A673 (cell line): ENCODE results near the gene TPM1. TPM values are rescaled to one million over a fixed set of nuclear protein-coding genes. Genes with fewer than 3 reads are reported as not detected.

Experiments used
- BruUV-seq: library from RNA; stranded (reverse); fragments of 400-500 nt; replicated peaks from 2 replicates; lab custom pipeline; 2021; lab: Mats Ljungman, UMichigan
- CTCF ChIA-PET: fragments of 300-600 bp; sonication (Branson Sonifier 250); formaldehyde crosslinking; loops from one replicate; lab custom pipeline; 2022; ENCODE audit warnings: antibody characterized with exemption; lab: Charles Lee
- POLR2A ChIA-PET: fragments of 300-600 bp; sonication (Branson Sonifier 250); formaldehyde crosslinking; loops from one replicate; lab custom pipeline; 2022; ENCODE audit warnings: antibody characterized with exemption; ENCODE audit not compliant: low non-redundant PET; lab: Charles Lee
- DNase-seq: peaks from one replicate; pipeline ENCODE4 v3.0.0-alpha.2; 2015; ENCODE audit warnings: low spot score
- H3K27ac ChIP-seq: fragments of 200-600 bp; sonication (generic); 2 replicates; pipeline ENCODE4 v1.5.1; 2016; ENCODE audit warnings: mixed run types, low read depth, mild to moderate bottlenecking, mixed read lengths, antibody characterized with exemption, low read length; ENCODE audit not compliant: poor library complexity, severe bottlenecking
- H3K27me3 ChIP-seq: fragments of 200-600 bp; sonication (generic); replicated peaks from 2 replicates; pipeline ENCODE4 v1.6.1; 2017; ENCODE audit warnings: mixed run types, low read depth, mild to moderate bottlenecking, mixed read lengths, antibody characterized with exemption, low read length; ENCODE audit not compliant: insufficient read depth, poor library complexity
- H3K36me3 ChIP-seq: fragments of 200-600 bp; sonication (generic); 2 replicates; pipeline ENCODE4 v1.6.1; 2016; ENCODE audit warnings: mixed run types, mild to moderate bottlenecking, mixed read lengths, antibody characterized with exemption, low read length; ENCODE audit not compliant: insufficient read depth, poor library complexity, severe bottlenecking
- H3K4me1 ChIP-seq: fragments of 200-600 bp; sonication (generic); 2 replicates; pipeline ENCODE4 v1.6.1; 2017; ENCODE audit warnings: mixed run types, mild to moderate bottlenecking, mixed read lengths, antibody characterized with exemption, low read length; ENCODE audit not compliant: insufficient read depth, poor library complexity, severe bottlenecking
- H3K4me3 ChIP-seq: fragments of 200-600 bp; sonication (generic); 2 replicates; pipeline ENCODE4 v1.5.1; 2016; ENCODE audit warnings: low read depth, mixed run types, mild to moderate bottlenecking, mixed read lengths, low read length; ENCODE audit not compliant: poor library complexity, severe bottlenecking
- H3K9me3 ChIP-seq: fragments of 200-600 bp; sonication (generic); 2 replicates; pipeline ENCODE4 v1.6.1; 2016; ENCODE audit warnings: mixed run types, low read depth, mild to moderate bottlenecking, mixed read lengths, antibody characterized with exemption, low read length; ENCODE audit not compliant: poor library complexity, severe bottlenecking
- CTCF ChIP-seq: fragments of 300-800, 200-600 bp; sonication (generic); conservative IDR thresholded peaks from 2 replicates; pipeline ENCODE4 v1.5.1; 2017; ENCODE audit warnings: low read depth, mild to moderate bottlenecking, antibody characterized with exemption, low read length, moderate library complexity, mixed read lengths
- EZH2 ChIP-seq: fragments of 200-600 bp; sonication (generic); IDR thresholded peaks from 2 replicates; pipeline ENCODE4 v1.6.1; 2017; ENCODE audit warnings: borderline replicate concordance, low read depth, mild to moderate bottlenecking, mixed read lengths, antibody characterized with exemption, low read length; ENCODE audit not compliant: poor library complexity, severe bottlenecking
- intact Hi-C: fragments of 100-400 bp; cut with micrococcal nuclease; formaldehyde crosslinking; loops from one replicate; pipeline ENCODE4 v1.10.0; 2022; ENCODE audit not compliant: unreplicated experiment
- total RNA-seq: library from RNA; stranded (reverse); gene quantifications from 2 replicates; pipeline ENCODE4 v1.2.3, GENCODE V29; 2021

Gene TPM1
- total RNA-seq, 1 experiment from 2014 or later = 31.2 TPM

DNA sequence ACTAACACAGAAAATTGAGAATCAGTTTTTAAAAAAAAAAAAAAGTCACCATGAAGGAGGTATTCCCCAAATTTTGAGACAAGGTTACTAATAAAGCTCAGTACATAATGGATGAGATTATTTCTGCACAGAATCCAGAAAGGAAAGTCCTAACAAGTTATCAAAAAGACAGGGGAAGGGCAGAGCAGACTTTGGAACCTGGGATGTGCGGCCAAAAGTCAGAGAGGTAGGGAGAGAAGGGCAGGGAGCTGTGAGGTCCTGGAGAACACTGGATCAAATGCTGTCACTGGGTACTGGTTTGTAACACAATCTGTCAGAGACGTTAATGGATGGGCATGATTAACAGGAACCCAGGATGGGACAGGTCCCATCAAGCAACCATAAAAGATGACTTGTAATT is 67.0 kb downstream of the TPM1 start:
- DNase-seq = no peak
- no peak overlapping the region for H3K27ac ChIP-seq
- TF ChIP-seq CTCF (no peak), EZH2 (no peak)
- no peaks in the 10 kb centered on the region for H3K9me3 ChIP-seq
- intact Hi-C loops = no loop called here
- no TSS peak for BruUV-seq
- ChIA-PET CTCF (no interaction called here), POLR2A (no interaction called here)
- no peaks in the 10 kb centered on the region for H3K36me3 ChIP-seq
- no peaks in the 10 kb centered on the region for H3K27me3 ChIP-seq
- no peak overlapping the region for H3K4me3 ChIP-seq
- H3K4me1 ChIP-seq = no peaks in the 10 kb centered on the region

DNA sequence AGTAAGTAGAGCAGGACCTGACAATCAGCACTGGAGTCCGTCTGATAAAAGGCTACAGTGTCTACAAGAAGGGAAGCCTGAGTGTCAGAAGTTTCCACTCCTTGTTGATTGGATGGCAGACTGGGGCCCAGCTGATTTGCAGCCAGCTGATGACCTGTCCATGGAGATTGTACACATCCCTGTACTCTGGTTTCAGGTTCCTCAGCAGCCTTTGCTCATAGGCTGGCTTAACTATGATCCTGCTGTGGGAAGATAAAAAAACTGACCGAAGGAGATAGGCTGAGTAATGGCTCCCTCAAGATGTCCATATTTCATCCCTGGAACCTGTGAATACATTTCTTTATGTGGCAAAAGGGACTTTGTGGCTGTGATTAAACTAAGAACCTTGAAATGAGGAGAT is 67.4 kb downstream of the TPM1 start:
- DNase-seq = no peak
- Histone ChIP-seq H3K4me1 (no peaks in the 10 kb centered on the region), H3K9me3 (no peaks in the 10 kb centered on the region), H3K27ac (no peak overlapping the region), H3K36me3 (no peaks in the 10 kb centered on the region), H3K27me3 (no peaks in the 10 kb centered on the region), H3K4me3 (no peak overlapping the region)
- no TSS peak for BruUV-seq
- intact Hi-C loops = no loop called here
- no peak for TF ChIP-seq CTCF
- TF ChIP-seq EZH2 = no peak
- ChIA-PET CTCF (no interaction called here), POLR2A (no interaction called here)

DNA sequence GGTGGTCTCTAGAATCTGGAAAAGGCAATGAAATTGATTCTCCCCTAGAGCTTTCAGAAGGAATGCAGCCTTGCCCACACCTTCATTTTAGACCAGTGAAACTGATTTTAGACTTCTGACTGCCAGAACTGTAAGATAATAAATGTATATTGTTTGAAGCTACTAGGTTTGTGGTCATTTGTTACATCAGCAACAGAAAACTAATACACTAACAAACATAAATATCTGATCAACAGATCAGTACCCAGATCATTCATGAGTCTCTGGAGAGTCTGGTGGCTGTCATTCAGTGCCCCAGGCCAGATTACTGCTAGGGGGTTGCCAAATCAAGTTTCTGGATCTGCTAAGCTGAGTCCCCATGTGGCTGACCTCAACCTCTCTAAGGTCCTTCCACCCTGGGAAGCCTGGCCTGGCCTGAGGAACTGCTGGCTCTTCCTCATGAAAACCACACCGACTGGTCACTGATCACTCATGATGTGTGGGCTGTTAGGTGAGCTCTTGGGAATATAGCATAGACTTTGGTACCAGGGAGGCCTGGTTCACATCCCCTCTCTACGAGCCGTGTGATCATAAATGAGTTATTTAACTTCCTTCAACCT is 68.0 kb downstream of the TPM1 start:
- BruUV-seq = no TSS peak
- ChIA-PET POLR2A (no interaction called here), CTCF (no interaction called here)
- no peak for DNase-seq
- Histone ChIP-seq H3K36me3 (no peaks in the 10 kb centered on the region), H3K4me3 (no peak overlapping the region), H3K27ac (no peak overlapping the region), H3K9me3 (no peaks in the 10 kb centered on the region), H3K4me1 (no peaks in the 10 kb centered on the region), H3K27me3 (no peaks in the 10 kb centered on the region)
- no peak for TF ChIP-seq CTCF
- TF ChIP-seq EZH2 = no peak
- intact Hi-C loops = no loop called here
